Measurements from ENCODE around the gene SREBF1.

SREBF1 gene

DNA sequence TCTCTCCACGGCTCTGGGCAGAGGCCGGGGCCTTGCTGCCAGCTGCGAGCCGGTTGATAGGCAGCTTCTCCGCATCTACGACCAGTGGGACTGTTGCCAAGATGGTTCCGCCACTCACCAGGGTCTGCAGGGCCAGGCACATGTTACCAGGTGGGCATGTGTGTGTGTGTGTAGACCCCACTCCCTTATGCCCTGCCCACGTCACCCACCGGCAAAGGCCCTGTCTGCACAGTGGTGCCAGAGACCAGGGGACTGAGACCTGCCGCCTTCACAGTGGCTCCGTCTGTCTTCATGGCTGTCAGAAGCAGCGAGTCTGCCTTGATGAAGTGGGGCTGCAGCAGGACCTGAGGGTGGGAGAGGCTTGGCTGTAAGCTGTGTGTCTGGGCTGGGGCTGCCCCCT lies 17.7 kb downstream of the SREBF1 start:
- POLR2A ChIA-PET, result interaction anchor here (24.8 kb wide), 1 partner anchor 17 kb away, joined by 369 read pairs; the partner anchor contains the start of gene SREBF1
- TF ChIP-seq ELF4 (IDR thresholded peaks at IDR 0.05) (no peak), FOXM1 (IDR thresholded peaks at IDR 0.05; ENCODE audit: borderline replicate concordance) (no peak), SP1 (IDR thresholded peaks at IDR 0.05) (no peak), L3MBTL2 (conservative IDR thresholded peaks at IDR 0.05) (no peak), SUZ12 (IDR thresholded peaks at IDR 0.05) (no peak), NFRKB (IDR thresholded peaks at IDR 0.05) (no peak), FOXA1 (IDR thresholded peaks at IDR 0.05) (no peak), BHLHE40 (IDR thresholded peaks at IDR 0.05; ENCODE audit: borderline replicate concordance) (no peak), ZNF384 (IDR thresholded peaks at IDR 0.05) (no peak), FOXK2 (IDR thresholded peaks at IDR 0.05) (no peak), ARNT (IDR thresholded peaks at IDR 0.05) (no peak), PKNOX1 (IDR thresholded peaks at IDR 0.05) (no peak), CTBP1 (IDR thresholded peaks at IDR 0.05; ENCODE audit: borderline replicate concordance) (no peak), TARDBP (IDR thresholded peaks at IDR 0.05) (no peak)
- no peak for DNase-seq (ENCODE audit: extremely low spot score)
- CTCF ChIA-PET, result interaction anchor here (1.7 kb wide), 1 partner anchor 100 kb away, joined by 4 read pairs; no protein-coding TSS in a partner anchor

- CTCF ChIA-PET, result no interaction called here
- POLR2A ChIA-PET, result interaction anchor here (0.9 to 24.8 kb wide), 5 partner anchors 9 to 136 kb away, joined by 3 to 369 read pairs (median 3); partner anchors contain the start of gene SREBF1
- no peak for TF ChIP-seq FOXA1 (IDR thresholded peaks at IDR 0.05)
- TF ChIP-seq ZNF384 (IDR thresholded peaks at IDR 0.05), result no peak
- no peak for TF ChIP-seq FOXM1 (IDR thresholded peaks at IDR 0.05; ENCODE audit: borderline replicate concordance)
- no peak for TF ChIP-seq CTBP1 (IDR thresholded peaks at IDR 0.05; ENCODE audit: borderline replicate concordance)
- TF ChIP-seq SUZ12 (IDR thresholded peaks at IDR 0.05), result no peak
- no peak for TF ChIP-seq ARNT (IDR thresholded peaks at IDR 0.05)
- TF ChIP-seq ELF4 (IDR thresholded peaks at IDR 0.05), result no peak
- DNase-seq (ENCODE audit: extremely low spot score), result peak; percentile 60
These were observed 18.7 kb downstream of the SREBF1 start for GRCh38 chr17:17818088-17818526.

DNA sequence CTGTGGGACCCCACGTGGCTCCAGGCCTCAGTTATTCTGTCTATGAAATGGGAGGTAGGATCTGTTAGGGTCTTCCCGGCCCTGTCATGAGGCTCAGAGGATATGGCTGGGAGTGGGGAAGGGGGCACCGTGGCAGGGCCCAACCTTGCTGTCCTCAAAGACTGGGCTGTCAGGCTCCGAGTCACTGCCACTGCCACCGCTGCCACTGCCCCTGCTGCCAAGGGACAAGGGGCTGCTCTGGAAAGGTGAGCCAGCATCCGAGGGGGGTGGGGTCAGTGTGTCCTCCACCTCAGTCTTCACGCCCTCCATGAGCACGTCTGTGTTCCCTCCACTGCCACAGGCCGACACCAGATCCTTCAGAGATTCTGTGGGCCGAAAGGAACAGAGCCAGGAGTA lies 19.2 kb downstream of the SREBF1 start:
- no peak for DNase-seq (ENCODE audit: extremely low spot score)
- POLR2A ChIA-PET, result interaction anchor here (0.9 to 24.8 kb wide), 5 partner anchors 9 to 135 kb away, joined by 3 to 369 read pairs (median 3); partner anchors contain the start of gene SREBF1
- CTCF ChIA-PET, result interaction anchor here (0.5 to 0.6 kb wide), 2 partner anchors 49 to 165 kb away, joined by 3 read pairs; no protein-coding TSS in a partner anchor
- TF ChIP-seq FOXM1 (IDR thresholded peaks at IDR 0.05; ENCODE audit: borderline replicate concordance) (no peak), SUZ12 (IDR thresholded peaks at IDR 0.05) (no peak), BHLHE40 (IDR thresholded peaks at IDR 0.05; ENCODE audit: borderline replicate concordance) (no peak), CTBP1 (IDR thresholded peaks at IDR 0.05; ENCODE audit: borderline replicate concordance) (no peak), ZNF384 (IDR thresholded peaks at IDR 0.05) (no peak), L3MBTL2 (conservative IDR thresholded peaks at IDR 0.05) (no peak), ARNT (IDR thresholded peaks at IDR 0.05) (no peak), PKNOX1 (IDR thresholded peaks at IDR 0.05) (no peak), TARDBP (IDR thresholded peaks at IDR 0.05) (no peak), ELF4 (IDR thresholded peaks at IDR 0.05) (no peak), SP1 (IDR thresholded peaks at IDR 0.05) (no peak), NFRKB (IDR thresholded peaks at IDR 0.05) (no peak), FOXA1 (IDR thresholded peaks at IDR 0.05) (no peak), HDGF (IDR thresholded peaks at IDR 0.05; ENCODE audit: borderline replicate concordance) (no peak), FOXK2 (IDR thresholded peaks at IDR 0.05) (no peak), LEF1 (IDR thresholded peaks at IDR 0.05; ENCODE audit: borderline replicate concordance) (no peak)

- no peak for TF ChIP-seq PKNOX1 (IDR thresholded peaks at IDR 0.05)
- TF ChIP-seq NFRKB (IDR thresholded peaks at IDR 0.05), result no peak
- TF ChIP-seq SUZ12 (IDR thresholded peaks at IDR 0.05), result no peak
- TF ChIP-seq ARNT (IDR thresholded peaks at IDR 0.05), result no peak
- TF ChIP-seq L3MBTL2 (conservative IDR thresholded peaks at IDR 0.05), result no peak
- no peak for TF ChIP-seq ELF4 (IDR thresholded peaks at IDR 0.05)
- TF ChIP-seq ZNF384 (IDR thresholded peaks at IDR 0.05), result no peak
- no peak for TF ChIP-seq BHLHE40 (IDR thresholded peaks at IDR 0.05; ENCODE audit: borderline replicate concordance)
- no peak for TF ChIP-seq FOXA1 (IDR thresholded peaks at IDR 0.05)
- TF ChIP-seq CTBP1 (IDR thresholded peaks at IDR 0.05; ENCODE audit: borderline replicate concordance), result no peak
- no peak for TF ChIP-seq HDGF (IDR thresholded peaks at IDR 0.05; ENCODE audit: borderline replicate concordance)
- TF ChIP-seq LEF1 (IDR thresholded peaks at IDR 0.05; ENCODE audit: borderline replicate concordance), result no peak
- TF ChIP-seq FOXK2 (IDR thresholded peaks at IDR 0.05), result no peak
- TF ChIP-seq SP1 (IDR thresholded peaks at IDR 0.05), result no peak
- no peak for TF ChIP-seq FOXM1 (IDR thresholded peaks at IDR 0.05; ENCODE audit: borderline replicate concordance)
- no peak for TF ChIP-seq TARDBP (IDR thresholded peaks at IDR 0.05)
- ChIA-PET POLR2A (interaction anchor here (1.1 to 24.8 kb wide), 3 partner anchors 11 to 32 kb away, joined by 3 to 369 read pairs (median 5); partner anchors contain the start of gene SREBF1), CTCF (interaction anchor here (0.5 to 0.6 kb wide), 2 partner anchors 48 to 165 kb away, joined by 3 read pairs; no protein-coding TSS in a partner anchor)
- DNase-seq (ENCODE audit: extremely low spot score), result no peak
These were observed 19.8 kb downstream of the SREBF1 start for GRCh38 chr17:17816831-17817551.

GRCh38 chr17:17816240-17816814 lies 20.5 kb downstream of the SREBF1 start:
- ChIA-PET POLR2A (interaction anchor here (1.1 to 24.8 kb wide), 2 partner anchors 12 to 19 kb away, joined by 3 to 369 read pairs; partner anchors contain the start of gene SREBF1), CTCF (no interaction called here)
- TF ChIP-seq CTBP1 (IDR thresholded peaks at IDR 0.05; ENCODE audit: borderline replicate concordance) (no peak), ELF4 (IDR thresholded peaks at IDR 0.05) (no peak), SUZ12 (IDR thresholded peaks at IDR 0.05) (no peak), HDGF (IDR thresholded peaks at IDR 0.05; ENCODE audit: borderline replicate concordance) (no peak), FOXA1 (IDR thresholded peaks at IDR 0.05) (no peak), FOXK2 (IDR thresholded peaks at IDR 0.05) (no peak), PKNOX1 (IDR thresholded peaks at IDR 0.05) (no peak), ZNF384 (IDR thresholded peaks at IDR 0.05) (no peak), SP1 (IDR thresholded peaks at IDR 0.05) (no peak)
- no peak for DNase-seq (ENCODE audit: extremely low spot score)
